Neural cell (in vitro differentiated cells): ENCODE data around the gene BPIFB6.

Experiments
- EP300 ChIP-seq: fragments of 450-650 bp; conservative IDR thresholded peaks from 2 replicates; pipeline ENCODE4 v1.6.1; 2014; ENCODE audit warnings: antibody characterized with exemption, mild to moderate bottlenecking, moderate library complexity; ENCODE audit not compliant: poor library complexity, severe bottlenecking
- EZH2 ChIP-seq: fragments of 200-600, 300-800 bp; shearing (Covaris generic), sonication (generic); IDR thresholded peaks from 2 replicates; pipeline ENCODE4 v1.6.1; 2014; ENCODE audit warnings: antibody characterized with exemption, low read length, borderline replicate concordance, mild to moderate bottlenecking; ENCODE audit not compliant: insufficient read depth, poor library complexity, severe bottlenecking
- MXI1 ChIP-seq: fragments of 450-650 bp; conservative IDR thresholded peaks from 2 replicates; pipeline ENCODE4 v1.6.1; 2014; ENCODE audit warnings: antibody characterized with exemption, mild to moderate bottlenecking; ENCODE audit not compliant: poor library complexity, severe bottlenecking
- POLR2AphosphoS5 ChIP-seq: IDR thresholded peaks from 2 replicates; pipeline ENCODE4 v1.6.1; 2012
- TF ChIP-seq, protein P1 (sequence below): fragments of 450-650 bp; IDR thresholded peaks from 2 replicates; pipeline ENCODE4 v1.5.1; 2014; ENCODE audit warnings: antibody characterized with exemption, mild to moderate bottlenecking, moderate library complexity; ENCODE audit not compliant: poor library complexity, severe bottlenecking

- TF ChIP-seq, protein P1, sequence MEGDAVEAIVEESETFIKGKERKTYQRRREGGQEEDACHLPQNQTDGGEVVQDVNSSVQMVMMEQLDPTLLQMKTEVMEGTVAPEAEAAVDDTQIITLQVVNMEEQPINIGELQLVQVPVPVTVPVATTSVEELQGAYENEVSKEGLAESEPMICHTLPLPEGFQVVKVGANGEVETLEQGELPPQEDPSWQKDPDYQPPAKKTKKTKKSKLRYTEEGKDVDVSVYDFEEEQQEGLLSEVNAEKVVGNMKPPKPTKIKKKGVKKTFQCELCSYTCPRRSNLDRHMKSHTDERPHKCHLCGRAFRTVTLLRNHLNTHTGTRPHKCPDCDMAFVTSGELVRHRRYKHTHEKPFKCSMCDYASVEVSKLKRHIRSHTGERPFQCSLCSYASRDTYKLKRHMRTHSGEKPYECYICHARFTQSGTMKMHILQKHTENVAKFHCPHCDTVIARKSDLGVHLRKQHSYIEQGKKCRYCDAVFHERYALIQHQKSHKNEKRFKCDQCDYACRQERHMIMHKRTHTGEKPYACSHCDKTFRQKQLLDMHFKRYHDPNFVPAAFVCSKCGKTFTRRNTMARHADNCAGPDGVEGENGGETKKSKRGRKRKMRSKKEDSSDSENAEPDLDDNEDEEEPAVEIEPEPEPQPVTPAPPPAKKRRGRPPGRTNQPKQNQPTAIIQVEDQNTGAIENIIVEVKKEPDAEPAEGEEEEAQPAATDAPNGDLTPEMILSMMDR, result no peak
- no peak for TF ChIP-seq POLR2AphosphoS5
- TF ChIP-seq EZH2, result no peak
- no peak for TF ChIP-seq EP300
- TF ChIP-seq MXI1, result no peak
Observed at GRCh38 chr20:33026779-33027759, 4.4 kb upstream of the BPIFB6 start.
